Stimulated activated CD4-positive, alpha-beta T cell treated with anti-CD3 and anti-CD28 coated beads, Interleukin-2, amount 100 ng/mL, for 4 hours (primary cell): Measurements from ENCODE around the gene GPANK1.
A peak's percentile ranks its signal among the peaks of the same experiment; 100 is the strongest.

Experiments
- DNase-seq: peaks from one replicate; pipeline ENCODE4 v3.0.0-alpha.2; 2020; ENCODE audit warnings: low read depth

Gene GPANK1

GRCh38 chr6:31639449-31639861, 25.3 kb downstream of the GPANK1 start:
- no peak for DNase-seq

GRCh38 chr6:31639043-31639442, 25.8 kb downstream of the GPANK1 start:
- no peak for DNase-seq

- no peak for DNase-seq
These were observed 27.9 kb downstream of the GPANK1 start for GRCh38 chr6:31636698-31637596.

GRCh38 chr6:31634969-31635575, 29.7 kb downstream of the GPANK1 start:
- DNase-seq: no peak

GRCh38 chr6:31634131-31634530, 30.7 kb downstream of the GPANK1 start:
- no peak for DNase-seq

GRCh38 chr6:31633447-31633846, 31.4 kb downstream of the GPANK1 start:
- no peak for DNase-seq

GRCh38 chr6:31632279-31632946, 32.4 kb downstream of the GPANK1 start:
- no peak for DNase-seq

GRCh38 chr6:31631681-31632278, 33.0 kb downstream of the GPANK1 start:
- no peak for DNase-seq

GRCh38 chr6:31631209-31631608, 33.6 kb downstream of the GPANK1 start:
- DNase-seq: no peak

GRCh38 chr6:31630177-31630934, 34.4 kb downstream of the GPANK1 start:
- DNase-seq: no peak

GRCh38 chr6:31629014-31629413, 35.8 kb downstream of the GPANK1 start:
- DNase-seq: no peak

- no peak for DNase-seq
These were observed 37.0 kb downstream of the GPANK1 start for GRCh38 chr6:31627690-31628287.

- DNase-seq: no peak
These were observed 37.8 kb downstream of the GPANK1 start for GRCh38 chr6:31626952-31627351.

- no peak for DNase-seq
These were observed 40.7 kb downstream of the GPANK1 start for GRCh38 chr6:31624070-31624469.

- no peak for DNase-seq
These were observed 42.1 kb downstream of the GPANK1 start for GRCh38 chr6:31622684-31623091.

GRCh38 chr6:31621991-31622390, 42.8 kb downstream of the GPANK1 start:
- no peak for DNase-seq

- DNase-seq: no peak
These were observed 43.4 kb downstream of the GPANK1 start for GRCh38 chr6:31621320-31621939.

GRCh38 chr6:31620586-31621319, 44.0 kb downstream of the GPANK1 start, which contains the start of gene PRRC2A:
PRRC2A (plus strand) TSS chr6:31620715; CDS start chr6:31622790, 2,075 bp downstream.
- no peak for DNase-seq

GRCh38 chr6:31619805-31620585, 44.8 kb downstream of the GPANK1 start:
- peak; percentile 95 for DNase-seq
